Left ventricle myocardium inferior (tissue), 1 donor: Measurements from ENCODE around the gene SRSF11. TPM values are rescaled to one million over a fixed set of nuclear protein-coding genes. Genes with fewer than 3 reads are reported as not detected.

Source experiments
- DNase-seq: peaks from one replicate; pipeline ENCODE4 v3.0.0-alpha.2; 2020
- H3K27ac ChIP-seq: fragments of 200-600 bp; replicated peaks from 2 replicates; pipeline ENCODE4 v1.8.0; 2021
- H3K27me3 ChIP-seq: fragments of 200-600 bp; 2 replicates; pipeline ENCODE4 v1.8.0; 2021; ENCODE audit warnings: low read depth
- H3K36me3 ChIP-seq: fragments of 200-600 bp; 2 replicates; pipeline ENCODE4 v1.8.0; 2021
- H3K4me1 ChIP-seq: fragments of 200-600 bp; 2 replicates; pipeline ENCODE4 v1.8.0; 2021
- H3K4me3 ChIP-seq: fragments of 200-600 bp; 2 replicates; pipeline ENCODE4 v1.8.0; 2021; ENCODE audit warnings: mild to moderate bottlenecking, moderate library complexity
- H3K9me3 ChIP-seq: fragments of 200-600 bp; replicated peaks from 2 replicates; pipeline ENCODE4 v1.8.0; 2021
- CTCF ChIP-seq: fragments of 200-600 bp; IDR thresholded peaks from 2 replicates; pipeline ENCODE4 v1.8.0; 2021; ENCODE audit warnings: antibody characterized with exemption, mild to moderate bottlenecking, borderline replicate concordance
- intact Hi-C: fragments of 100-400 bp; cut with micrococcal nuclease; formaldehyde crosslinking; loops from one replicate; pipeline ENCODE4 v1.11.0; 2022
- total RNA-seq: library from RNA; stranded (reverse); fragmentation: NEBNext Ultra II Directional; extraction: Animal tissue kit (Norgen Biotek cat#: 25700); gene quantifications from one replicate; pipeline ENCODE4 v1.2.1, GENCODE V29; 2021
- donor health status: DM: no; HTN: yes; CAD: no; lungs with severe emphysema.

The SRSF11 gene
- total RNA-seq, 1 donor from 2014 or later, result 48.6 TPM

- Histone ChIP-seq H3K4me3 (no peak overlapping the region), H3K36me3 (peaks cover 43% of the 10 kb centered on the region), H3K9me3 (no peaks in the 10 kb centered on the region), H3K27me3 (no peaks in the 10 kb centered on the region), H3K27ac (no peak overlapping the region), H3K4me1 (no peaks in the 10 kb centered on the region)
- intact Hi-C loops, result no loop called here
- TF ChIP-seq CTCF, result no peak
- DNase-seq, result no peak
These were observed 78.3 kb downstream of the SRSF11 start for GRCh38 chr1:70299472-70299871.

Other genes with a start within 250 kb of the SRSF11 start
- 9.0 TPM for gene LRRC40, start 15.8 kb upstream of the SRSF11 start, total RNA-seq
- gene ANKRD13C, start 133.3 kb downstream of the SRSF11 start, total RNA-seq, result 9.5 TPM
- 0.91 TPM for gene CTH, start 189.9 kb downstream of the SRSF11 start, total RNA-seq